IMR-90 (cell line): Measurements from ENCODE around the gene PLD1. TPM values are rescaled to one million over a fixed set of nuclear protein-coding genes. Genes with fewer than 3 reads are reported as not detected.
A peak's percentile ranks its signal among the peaks of the same experiment; 100 is the strongest.

Experiments used
- ATAC-seq: fragments of 200-7000 bp; cut with Tn5 transposase; 2 replicates; pipeline ENCODE4 v1.9.1; 2020; ENCODE audit warnings: low read depth, mild to moderate bottlenecking, moderate library complexity
- BruUV-seq: library from RNA; stranded (reverse); fragments of 400-500 nt; replicated peaks from 2 replicates; lab custom pipeline; 2021; lab: Mats Ljungman, UMichigan
- CTCF ChIA-PET: fragments of 300-600 bp; formaldehyde crosslinking; extraction: SDS; loops from one replicate; lab custom pipeline; 2021; ENCODE audit warnings: antibody characterized with exemption; lab: Yijun Ruan, JAX
- POLR2A ChIA-PET: fragments of 300-600 bp; sonication (Branson Sonifier 250); formaldehyde crosslinking; loops from one replicate; lab custom pipeline; 2022; ENCODE audit warnings: antibody characterized with exemption; ENCODE audit not compliant: unreplicated experiment; lab: Charles Lee
- DNase-seq: peaks from one replicate; pipeline ENCODE4 v3.0.0; 2013
- H2AFZ ChIP-seq: replicated peaks from 2 replicates; pipeline ENCODE3; 2013; ENCODE audit warnings: low read length, mild to moderate bottlenecking; ENCODE audit not compliant: poor library complexity
- H2AK5ac ChIP-seq: 2 replicates; pipeline ENCODE4 v1.6.1; 2013; ENCODE audit warnings: low read depth, low read length, inconsistent platforms
- H2AK9ac ChIP-seq: replicated peaks from 2 replicates; pipeline ENCODE3; 2013; ENCODE audit warnings: mild to moderate bottlenecking, low read depth, low read length, moderate library complexity; ENCODE audit not compliant: poor library complexity
- H2BK120ac ChIP-seq: 2 replicates; pipeline ENCODE4 v1.6.1; 2013; ENCODE audit warnings: low read depth, low read length, inconsistent platforms
- H2BK15ac ChIP-seq: 3 replicates; pipeline ENCODE4 v1.6.1; 2013; ENCODE audit warnings: low read depth, low read length, inconsistent platforms
- H2BK20ac ChIP-seq: 2 replicates; pipeline ENCODE4 v1.6.1; 2013; ENCODE audit warnings: low read depth, mild to moderate bottlenecking, inconsistent platforms, low read length, moderate library complexity
- H2BK5ac ChIP-seq: 2 replicates; pipeline ENCODE4 v1.6.1; 2013; ENCODE audit warnings: mild to moderate bottlenecking, low read depth, low read length, inconsistent platforms; ENCODE audit not compliant: poor library complexity, severe bottlenecking
- H3K14ac ChIP-seq: replicated peaks from 2 replicates; pipeline ENCODE4 v1.6.1; 2013; ENCODE audit warnings: low read depth, low read length, inconsistent platforms
- H3K18ac ChIP-seq: 2 replicates; pipeline ENCODE4 v1.6.1; 2013; ENCODE audit warnings: low read depth, low read length, control low read depth
- H3K23ac ChIP-seq: 2 replicates; pipeline ENCODE4 v1.6.1; 2013; ENCODE audit warnings: low read depth, low read length, inconsistent platforms
- H3K27ac ChIP-seq: 2 replicates; pipeline ENCODE4 v1.5.1; 2013; ENCODE audit warnings: mild to moderate bottlenecking, control low read depth, low read length; ENCODE audit not compliant: insufficient read depth
- H3K27me3 ChIP-seq: 2 replicates; pipeline ENCODE4 v1.6.1; 2013; ENCODE audit warnings: low read length; ENCODE audit not compliant: control insufficient read depth, insufficient read depth
- H3K36me3 ChIP-seq: 2 replicates; pipeline ENCODE4 v1.6.1; 2013; ENCODE audit warnings: low read length, mixed read lengths; ENCODE audit not compliant: control insufficient read depth, insufficient read depth
- H3K4ac ChIP-seq: 2 replicates; pipeline ENCODE4 v1.6.1; 2013; ENCODE audit warnings: low read depth, low read length, inconsistent platforms
- H3K4me1 ChIP-seq: 2 replicates; pipeline ENCODE4 v1.6.1; 2013; ENCODE audit warnings: low read length, mixed read lengths; ENCODE audit not compliant: control insufficient read depth, insufficient read depth
- H3K4me2 ChIP-seq: 2 replicates; pipeline ENCODE4 v1.6.1; 2013; ENCODE audit warnings: low read depth, mild to moderate bottlenecking, control low read depth, low read length, moderate library complexity
- H3K4me3 ChIP-seq: 2 replicates; pipeline ENCODE4 v1.5.1; 2013; ENCODE audit warnings: low read depth, mild to moderate bottlenecking, control low read depth, low read length, moderate library complexity; ENCODE audit not compliant: insufficient read depth
- H3K56ac ChIP-seq: 2 replicates; pipeline ENCODE4 v1.6.1; 2013; ENCODE audit warnings: low read length, inconsistent platforms; ENCODE audit not compliant: insufficient read depth; ENCODE audit errors: extremely low read depth
- H3K79me1 ChIP-seq, 2 experiments: 2 replicates each; pipeline ENCODE4 v1.6.1; 2013; ENCODE audit warnings: low read length in 2 of 2, inconsistent platforms in 1 of 2, low read depth in 1 of 2
- H3K9ac ChIP-seq: 2 replicates; pipeline ENCODE4 v1.6.1; 2013; ENCODE audit warnings: low read depth, low read length, control low read depth
- H3K9me1 ChIP-seq: 2 replicates; pipeline ENCODE4 v1.6.1; 2013; ENCODE audit warnings: low read length, inconsistent platforms; ENCODE audit not compliant: insufficient read depth
- H3K9me3 ChIP-seq: 2 replicates; pipeline ENCODE4 v1.6.1; 2013; ENCODE audit warnings: low read length; ENCODE audit not compliant: control insufficient read depth, insufficient read depth
- H4K20me1 ChIP-seq: 2 replicates; pipeline ENCODE4 v1.6.1; 2013; ENCODE audit warnings: low read length, inconsistent platforms; ENCODE audit not compliant: insufficient read depth
- H4K5ac ChIP-seq: 2 replicates; pipeline ENCODE4 v1.6.1; 2013; ENCODE audit warnings: mild to moderate bottlenecking, low read depth, low read length, control low read depth
- H4K8ac ChIP-seq, 2 experiments: 2 replicates each; pipeline ENCODE4 v1.6.1; 2013; ENCODE audit warnings: low read depth in 2 of 2, low read length in 2 of 2, control low read depth in 1 of 2, inconsistent platforms in 1 of 2
- H4K91ac ChIP-seq: 2 replicates; pipeline ENCODE4 v1.6.1; 2013; ENCODE audit warnings: low read depth, low read length, inconsistent platforms; ENCODE audit not compliant: insufficient read depth
- BHLHE40 ChIP-seq: fragments of 150-350 bp; IDR thresholded peaks from 2 replicates; pipeline ENCODE4 v1.6.1; 2016; ENCODE audit warnings: mild to moderate bottlenecking, low read depth, low read length
- CEBPB ChIP-seq: IDR thresholded peaks from 2 replicates; pipeline ENCODE4 v1.6.1; 2012; ENCODE audit warnings: low read depth, low read length, improper control_type of control experiment
- CHD1 ChIP-seq: IDR thresholded peaks from 2 replicates; pipeline ENCODE4 v1.6.1; 2012; ENCODE audit warnings: low read depth, low read length, improper control_type of control experiment
- FOS ChIP-seq: fragments of 150-350 bp; IDR thresholded peaks from 2 replicates; pipeline ENCODE4 v1.6.1; 2016; ENCODE audit warnings: low read depth, low read length
- MAZ ChIP-seq: IDR thresholded peaks from 2 replicates; pipeline ENCODE4 v1.6.1; 2012; ENCODE audit warnings: low read depth, mild to moderate bottlenecking, low read length, improper control_type of control experiment, moderate library complexity, borderline replicate concordance
- MXI1 ChIP-seq: IDR thresholded peaks from 2 replicates; pipeline ENCODE4 v1.6.1; 2012; ENCODE audit warnings: low read depth, mild to moderate bottlenecking, low read length, moderate library complexity, borderline replicate concordance
- NFE2L2 ChIP-seq: fragments of 150-350 bp; IDR thresholded peaks from 2 replicates; pipeline ENCODE4 v1.6.1; 2016; ENCODE audit warnings: low read depth, mild to moderate bottlenecking, low read length
- POLR2A ChIP-seq: IDR thresholded peaks from 2 replicates; pipeline ENCODE4 v1.6.1; 2012; ENCODE audit warnings: mild to moderate bottlenecking, low read depth, low read length
- RAD21 ChIP-seq: IDR thresholded peaks from 2 replicates; pipeline ENCODE4 v1.6.1; 2012; ENCODE audit warnings: low read length, improper control_type of control experiment
- RCOR1 ChIP-seq: IDR thresholded peaks from 2 replicates; pipeline ENCODE4 v1.6.1; 2012; ENCODE audit warnings: mild to moderate bottlenecking, low read length, improper control_type of control experiment; ENCODE audit not compliant: insufficient replicate concordance
- RFX5 ChIP-seq: IDR thresholded peaks from 2 replicates; pipeline ENCODE4 v1.8.0; 2012; ENCODE audit warnings: low read depth, mild to moderate bottlenecking, low read length, moderate library complexity
- SMC3 ChIP-seq: fragments of 150-350 bp; IDR thresholded peaks from 2 replicates; pipeline ENCODE4 v1.6.1; 2016; ENCODE audit warnings: low read depth, mild to moderate bottlenecking, antibody characterized with exemption, low read length, moderate library complexity
- WGBS, 2 experiments: methylation state at CpG; one replicate each; pipeline versions ENCODE4 v1.1.5 to v1.1.7; 2013; ENCODE audit warnings: missing lambda C conversion rate in 2 of 2; ENCODE audit not compliant: insufficient read length in 1 of 2; ENCODE audit errors: extremely low coverage in 2 of 2; 5-methylcytosine and 5-hydroxymethylcytosine counted together
- dilution Hi-C: fragments of 300-500 bp; cut with HindIII; formaldehyde crosslinking; loops from one replicate; pipeline ENCODE4 v1.14.3; 2018; ENCODE audit warnings: low sequenced_read_pairs; ENCODE audit not compliant: unreplicated experiment
- in situ Hi-C: fragments of 300-500 bp; cut with MboI; formaldehyde crosslinking; loops from 3 replicates; pipeline ENCODE4 v1.14.3; 2019; ENCODE audit warnings: low sequenced_read_pairs, inconsistent platforms, mixed read lengths
- intact Hi-C: fragments of 100-400 bp; cut with micrococcal nuclease; formaldehyde crosslinking; loops from 2 replicates; pipeline ENCODE4 v1.10.0; 2022
- polyA plus RNA-seq, 3 experiments: library from polyadenylated mRNA; depleted of rRNA; stranded (reverse); fragments of >200 nt; gene quantifications; 2 replicates each; pipeline ENCODE4 v1.2.3, GENCODE V29; 2012; ENCODE audit warnings: low replicate concordance in 1 of 3
- total RNA-seq: library from RNA; depleted of rRNA; stranded (reverse); fragments of >200 nt; gene quantifications from 2 replicates; pipeline ENCODE4 v1.2.3, GENCODE V29; 2012
- TF ChIP-seq, protein P1 (sequence below): conservative IDR thresholded peaks from 2 replicates; pipeline ENCODE4 v1.5.1; 2012; ENCODE audit warnings: mild to moderate bottlenecking, low read depth, low read length, improper control_type of control experiment
- TF ChIP-seq, protein P2 (sequence below): fragments of 150-350 bp; IDR thresholded peaks from 2 replicates; pipeline ENCODE4 v1.6.1; 2016; ENCODE audit warnings: low read depth, mild to moderate bottlenecking, low read length, moderate library complexity, borderline replicate concordance
- TF ChIP-seq, protein P3 (sequence below): fragments of 150-350 bp; IDR thresholded peaks from 2 replicates; pipeline ENCODE4 v1.6.1; 2017; ENCODE audit warnings: mild to moderate bottlenecking, antibody characterized with exemption, low read length, low read depth

Gene PLD1
- total and polyA plus RNA-seq, 2 of the 4 experiments (the other 2 are of a cell fraction): 3.3 to 9.7 TPM

DNA sequence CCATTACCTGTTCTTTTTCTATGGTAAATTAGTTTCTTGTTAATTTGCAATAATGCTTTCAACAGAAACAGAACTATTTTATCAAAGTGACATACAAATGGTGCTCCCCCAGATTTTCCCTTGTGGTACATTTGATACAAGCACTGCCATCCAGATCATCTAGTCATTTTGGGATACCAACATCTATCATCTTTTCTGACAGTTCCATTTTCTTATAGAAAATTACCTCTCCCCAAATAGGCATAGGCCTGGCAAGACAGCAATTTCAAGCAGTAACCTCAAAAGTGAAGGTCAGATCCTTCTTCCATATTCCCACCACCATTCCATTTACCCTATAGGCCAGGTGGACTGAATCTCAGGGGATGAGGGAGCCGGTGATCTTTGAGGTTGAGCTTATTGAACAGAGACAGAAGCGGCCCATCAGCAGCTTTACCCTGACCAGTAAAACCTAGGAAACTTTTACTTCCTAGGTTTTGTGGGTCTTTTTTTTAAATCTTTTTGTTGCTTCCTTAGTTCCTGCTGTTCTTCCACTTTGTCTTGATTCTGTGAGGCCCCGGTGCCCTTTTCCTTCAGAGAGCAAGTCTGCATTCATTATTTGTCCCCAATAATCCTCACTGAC is 3.1 kb upstream of the PLD1 start:
- DNase-seq: no peak
- ChIA-PET CTCF (no interaction called here), POLR2A (no interaction called here)
- Histone ChIP-seq H4K91ac (0 out of 2 replicates have a peak overlapping the region, but pooled peaks have one; percentile 2), H3K4me2 (no peak overlapping the region), H3K18ac (peak overlapping the region; percentile 38; the same call in 1 of the 2 replicates), H3K4me3 (no peak overlapping the region), H3K9me3 (no peaks in the 10 kb centered on the region), H2BK20ac (peak overlapping the region; percentile 62; the same call in 1 of the 2 replicates), H3K4ac (0 out of 2 replicates have a peak overlapping the region, but pooled peaks have one; percentile 20), H3K27ac (no peak overlapping the region), H2BK15ac (peak overlapping the region; percentile 73; the same call in 1 of the 3 replicates), H3K36me3 (no peaks in the 10 kb centered on the region), H3K56ac (no peak overlapping the region), H3K79me1 (peaks cover 0 to 5% of the 10 kb centered on the region in 2 experiments; a peak in 1 of 4 replicates), H2AK5ac (peak overlapping the region; percentile 43; the same call in 1 of the 2 replicates), H2BK120ac (peak overlapping the region; percentile 47; the same call in 1 of the 2 replicates), H4K8ac (no peak overlapping the region; a peak in 1 of 4 replicates), H4K5ac (no peak overlapping the region), H3K27me3 (no peaks in the 10 kb centered on the region), H3K4me1 (peaks cover 5% of the 10 kb centered on the region), H2AK9ac (no peak overlapping the region), H4K20me1 (no peaks in the 10 kb centered on the region), H3K14ac (no peak overlapping the region), H3K9ac (no peak overlapping the region), H2BK5ac (no peak overlapping the region), H2AFZ (no peak overlapping the region), H3K23ac (no peak overlapping the region), H3K9me1 (no peaks in the 10 kb centered on the region)
- no TSS peak for BruUV-seq
- 86% methylated on average over 1 of the region's 3 CpGs; no CpG with 5 or more reads in 1 of the 2 experiments for WGBS, 2 experiments
- no peak for ATAC-seq
- dilution Hi-C loops (no loop called here), intact Hi-C loops (no loop called here), in situ Hi-C loops (no loop called here)
- no peak for TF ChIP-seq RAD21
- TF ChIP-seq NFE2L2: no peak
- no peak for TF ChIP-seq BHLHE40
- no peak for TF ChIP-seq MXI1
- no peak for TF ChIP-seq POLR2A
- TF ChIP-seq MAZ: no peak
- TF ChIP-seq RCOR1: no peak
- TF ChIP-seq CHD1: no peak
- TF ChIP-seq FOS: no peak
- TF ChIP-seq, protein P1, sequence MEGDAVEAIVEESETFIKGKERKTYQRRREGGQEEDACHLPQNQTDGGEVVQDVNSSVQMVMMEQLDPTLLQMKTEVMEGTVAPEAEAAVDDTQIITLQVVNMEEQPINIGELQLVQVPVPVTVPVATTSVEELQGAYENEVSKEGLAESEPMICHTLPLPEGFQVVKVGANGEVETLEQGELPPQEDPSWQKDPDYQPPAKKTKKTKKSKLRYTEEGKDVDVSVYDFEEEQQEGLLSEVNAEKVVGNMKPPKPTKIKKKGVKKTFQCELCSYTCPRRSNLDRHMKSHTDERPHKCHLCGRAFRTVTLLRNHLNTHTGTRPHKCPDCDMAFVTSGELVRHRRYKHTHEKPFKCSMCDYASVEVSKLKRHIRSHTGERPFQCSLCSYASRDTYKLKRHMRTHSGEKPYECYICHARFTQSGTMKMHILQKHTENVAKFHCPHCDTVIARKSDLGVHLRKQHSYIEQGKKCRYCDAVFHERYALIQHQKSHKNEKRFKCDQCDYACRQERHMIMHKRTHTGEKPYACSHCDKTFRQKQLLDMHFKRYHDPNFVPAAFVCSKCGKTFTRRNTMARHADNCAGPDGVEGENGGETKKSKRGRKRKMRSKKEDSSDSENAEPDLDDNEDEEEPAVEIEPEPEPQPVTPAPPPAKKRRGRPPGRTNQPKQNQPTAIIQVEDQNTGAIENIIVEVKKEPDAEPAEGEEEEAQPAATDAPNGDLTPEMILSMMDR: no peak
- TF ChIP-seq, protein P2, sequence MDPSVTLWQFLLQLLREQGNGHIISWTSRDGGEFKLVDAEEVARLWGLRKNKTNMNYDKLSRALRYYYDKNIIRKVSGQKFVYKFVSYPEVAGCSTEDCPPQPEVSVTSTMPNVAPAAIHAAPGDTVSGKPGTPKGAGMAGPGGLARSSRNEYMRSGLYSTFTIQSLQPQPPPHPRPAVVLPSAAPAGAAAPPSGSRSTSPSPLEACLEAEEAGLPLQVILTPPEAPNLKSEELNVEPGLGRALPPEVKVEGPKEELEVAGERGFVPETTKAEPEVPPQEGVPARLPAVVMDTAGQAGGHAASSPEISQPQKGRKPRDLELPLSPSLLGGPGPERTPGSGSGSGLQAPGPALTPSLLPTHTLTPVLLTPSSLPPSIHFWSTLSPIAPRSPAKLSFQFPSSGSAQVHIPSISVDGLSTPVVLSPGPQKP: no peak
- TF ChIP-seq SMC3: no peak
- no peak for TF ChIP-seq CEBPB
- TF ChIP-seq, protein P3, sequence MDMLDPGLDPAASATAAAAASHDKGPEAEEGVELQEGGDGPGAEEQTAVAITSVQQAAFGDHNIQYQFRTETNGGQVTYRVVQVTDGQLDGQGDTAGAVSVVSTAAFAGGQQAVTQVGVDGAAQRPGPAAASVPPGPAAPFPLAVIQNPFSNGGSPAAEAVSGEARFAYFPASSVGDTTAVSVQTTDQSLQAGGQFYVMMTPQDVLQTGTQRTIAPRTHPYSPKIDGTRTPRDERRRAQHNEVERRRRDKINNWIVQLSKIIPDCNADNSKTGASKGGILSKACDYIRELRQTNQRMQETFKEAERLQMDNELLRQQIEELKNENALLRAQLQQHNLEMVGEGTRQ: no peak
- no peak for TF ChIP-seq RFX5
